Uterus (tissue), 2 donors: ENCODE measurements around the gene FZD8.

Experiments used
- CTCF ChIP-seq, 4 experiments: fragments of 200-600 bp in 2 of 4; fragments of 450-650 bp in 2 of 4; sonication (generic) in 2 of 4; IDR thresholded peaks; one replicate each; pipeline ENCODE4 v1.5.1; 2016 to 2019; ENCODE audit warnings: antibody characterized with exemption in 4 of 4, mild to moderate bottlenecking in 2 of 4, moderate library complexity in 1 of 4
- POLR2A ChIP-seq, 2 donors: fragments of 450-650 bp; IDR thresholded peaks; one replicate each; pipeline ENCODE4 v1.6.1; 2016; ENCODE audit warnings: antibody characterized with exemption in 2 of 2, mild to moderate bottlenecking in 1 of 2, moderate library complexity in 1 of 2

DNA sequence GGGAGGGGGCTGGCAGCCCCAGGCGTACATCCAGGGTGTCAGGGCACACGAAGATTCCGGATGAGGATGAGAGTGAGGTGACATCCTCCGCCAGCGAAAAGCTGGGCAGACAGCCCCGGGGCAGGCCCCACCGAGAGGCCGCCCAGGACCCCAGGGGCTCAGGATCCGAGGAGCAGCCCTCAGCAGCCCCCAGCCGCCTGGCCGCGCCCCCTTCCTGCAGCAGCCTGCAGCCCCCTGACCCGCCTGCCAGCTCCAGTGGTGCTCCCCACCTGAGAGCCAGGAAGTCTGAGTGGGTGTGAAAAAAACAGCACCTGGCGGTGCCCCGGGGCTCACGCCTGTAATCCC, 33.8 kb downstream of the FZD8 start:
- TF ChIP-seq CTCF (IDR thresholded peaks at IDR 0.05) (no peak), POLR2A (IDR thresholded peaks at IDR 0.05) (no peak)
